Parathyroid adenoma (tissue), 2 donors: Measurements from ENCODE around the gene CELF6.

Source experiments
- H2AFZ ChIP-seq: fragments of 300-600 bp; sonication (generic); one replicate; pipeline ENCODE4 v1.7.0; 2017; ENCODE audit warnings: antibody characterized with exemption, mild to moderate bottlenecking
- H3K27ac ChIP-seq: fragments of 300-600 bp; sonication (generic); one replicate; pipeline ENCODE4 v1.7.0; 2017
- H3K27me3 ChIP-seq: fragments of 300-600 bp; sonication (generic); one replicate; pipeline ENCODE4 v1.7.0; 2017; ENCODE audit warnings: low read length; ENCODE audit not compliant: control insufficient read depth, insufficient read depth
- H3K36me3 ChIP-seq: fragments of 300-600 bp; sonication (generic); one replicate; pipeline ENCODE4 v1.7.0; 2017; ENCODE audit warnings: low read length; ENCODE audit not compliant: control insufficient read depth, insufficient read depth
- H3K4me1 ChIP-seq: fragments of 300-600 bp; sonication (generic); one replicate; pipeline ENCODE4 v1.7.0; 2017; ENCODE audit warnings: control low read depth
- H3K4me2 ChIP-seq: fragments of 300-600 bp; sonication (generic); one replicate; pipeline ENCODE4 v1.7.0; 2017; ENCODE audit warnings: low read length
- H3K4me3 ChIP-seq: fragments of 300-600 bp; sonication (generic); one replicate; pipeline ENCODE4 v1.7.0; 2017; ENCODE audit warnings: low read depth, low read length
- H3K79me2 ChIP-seq: fragments of 300-600 bp; sonication (generic); one replicate; pipeline ENCODE4 v1.7.0; 2017; ENCODE audit warnings: control low read depth
- H3K9ac ChIP-seq: fragments of 300-600 bp; sonication (generic); one replicate; pipeline ENCODE4 v1.7.0; 2017; ENCODE audit warnings: mild to moderate bottlenecking
- H3K9me3 ChIP-seq: fragments of 300-600 bp; sonication (generic); one replicate; pipeline ENCODE4 v1.7.0; 2017; ENCODE audit warnings: low read length; ENCODE audit not compliant: control insufficient read depth
- CTCF ChIP-seq: fragments of 300-600 bp; sonication (generic); IDR thresholded peaks from one replicate; pipeline ENCODE4 v1.7.0; 2017; ENCODE audit warnings: antibody characterized with exemption, mild to moderate bottlenecking
- donor health status: primary hyperparathyroidism.

CELF6 gene

GRCh38 chr15:72319985-72320671 is at the start of gene CELF6:
TSS of gene CELF6 (minus strand) at chr15:72320157. CDS start at chr15:72319874, 283 bp downstream.
- H3K4me3 ChIP-seq: no peak within 1 kb of the TSS
- TF ChIP-seq CTCF: no peak
- H3K9me3 ChIP-seq: no peaks in the 10 kb centered on the region
- no peaks in the 10 kb centered on the region for H3K4me1 ChIP-seq
- peak within 1 kb of the TSS; percentile 68 for H2AFZ ChIP-seq
- no peaks in the 10 kb centered on the region for H3K36me3 ChIP-seq
- peak within 1 kb of the TSS; percentile 69 for H3K4me2 ChIP-seq
- no peaks in the 10 kb centered on the region for H3K79me2 ChIP-seq
- H3K9ac ChIP-seq: no peak within 1 kb of the TSS
- H3K27me3 ChIP-seq: no peaks in the 10 kb centered on the region
- H3K27ac ChIP-seq: peak within 1 kb of the TSS; percentile 57

- Histone ChIP-seq H3K9ac (no peak overlapping the region), H3K4me3 (no peak overlapping the region), H2AFZ (no peak overlapping the region), H3K36me3 (no peaks in the 10 kb centered on the region), H3K27me3 (no peaks in the 10 kb centered on the region), H3K9me3 (no peaks in the 10 kb centered on the region), H3K79me2 (peaks cover 13% of the 10 kb centered on the region), H3K27ac (no peak overlapping the region), H3K4me1 (no peaks in the 10 kb centered on the region), H3K4me2 (no peak overlapping the region)
- TF ChIP-seq CTCF: no peak
These were observed 48.9 kb upstream of the CELF6 start for GRCh38 chr15:72368899-72369298.

GRCh38 chr15:72368325-72368724 is 48.4 kb upstream of the CELF6 start:
- no peak overlapping the region for H2AFZ ChIP-seq
- TF ChIP-seq CTCF: no peak
- H3K79me2 ChIP-seq: peaks cover 13% of the 10 kb centered on the region
- H3K36me3 ChIP-seq: no peaks in the 10 kb centered on the region
- no peaks in the 10 kb centered on the region for H3K27me3 ChIP-seq
- H3K9ac ChIP-seq: no peak overlapping the region
- H3K4me1 ChIP-seq: no peaks in the 10 kb centered on the region
- H3K9me3 ChIP-seq: no peaks in the 10 kb centered on the region
- H3K27ac ChIP-seq: no peak overlapping the region
- H3K4me2 ChIP-seq: no peak overlapping the region
- no peak overlapping the region for H3K4me3 ChIP-seq

GRCh38 chr15:72365844-72366243 is 45.9 kb upstream of the CELF6 start:
- H3K36me3 ChIP-seq: no peaks in the 10 kb centered on the region
- H3K9ac ChIP-seq: no peak overlapping the region
- no peaks in the 10 kb centered on the region for H3K27me3 ChIP-seq
- no peak overlapping the region for H3K4me3 ChIP-seq
- H3K9me3 ChIP-seq: no peaks in the 10 kb centered on the region
- no peak overlapping the region for H3K4me2 ChIP-seq
- peaks cover 15% of the 10 kb centered on the region for H3K79me2 ChIP-seq
- H3K27ac ChIP-seq: no peak overlapping the region
- H2AFZ ChIP-seq: no peak overlapping the region
- H3K4me1 ChIP-seq: no peaks in the 10 kb centered on the region
- no peak for TF ChIP-seq CTCF

- H3K4me3 ChIP-seq: no peak overlapping the region
These were observed 41.2 kb upstream of the CELF6 start for GRCh38 chr15:72361176-72361575.

More at GRCh38 chr15:72361176-72361575, 41.2 kb upstream of the CELF6 start:
- Histone ChIP-seq H3K79me2 (peaks cover 4% of the 10 kb centered on the region), H3K4me2 (no peak overlapping the region), H3K36me3 (no peaks in the 10 kb centered on the region), H3K9me3 (no peaks in the 10 kb centered on the region), H3K27ac (no peak overlapping the region), H3K9ac (no peak overlapping the region), H3K4me1 (peaks cover 2% of the 10 kb centered on the region), H2AFZ (no peak overlapping the region), H3K27me3 (no peaks in the 10 kb centered on the region)
- TF ChIP-seq CTCF: no peak
